Measurements from ENCODE around the gene CNKSR3. TPM values are rescaled to one million over a fixed set of nuclear protein-coding genes. Genes with fewer than 3 reads are reported as not detected.

The CNKSR3 gene
- total and polyA plus RNA-seq, 2 of the 8 experiments (the other 6 are each of a cell fraction or from before 2014, with no cell fraction given), result 1.2 to 6.2 TPM

DNA sequence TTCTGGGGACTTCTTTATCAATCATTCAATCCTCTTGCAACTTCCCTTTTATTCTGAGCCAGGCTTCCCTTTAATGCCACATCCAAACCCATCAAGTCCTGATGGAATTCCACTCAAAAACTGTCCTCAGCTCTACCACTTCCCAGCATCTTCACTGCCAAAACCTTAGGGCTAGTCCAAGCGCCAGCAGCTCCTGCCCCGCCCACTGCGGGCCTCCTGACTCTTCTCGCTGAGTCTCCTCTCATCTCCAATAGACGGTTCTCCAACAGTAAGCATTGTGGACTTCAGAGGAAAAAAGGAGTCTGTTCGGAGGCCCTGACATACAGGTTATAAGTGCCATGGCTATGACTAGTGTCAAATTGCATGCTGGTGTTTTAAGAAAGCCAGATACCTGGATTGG, 38.7 kb upstream of the CNKSR3 start (continued):
- TF ChIP-seq TBP (IDR thresholded peaks at IDR 0.05; ENCODE audit: low read depth, low read length), result no peak
- TF ChIP-seq SP4 (IDR thresholded peaks at IDR 0.05; ENCODE audit: low read length), result no peak
- TF ChIP-seq POLR2A (IDR thresholded peaks at IDR 0.05; ENCODE audit: control extremely low read depth in 1 of 2, low read depth in 2 of 2, low read length in 2 of 2), result no peak
- no peak for TF ChIP-seq HDAC2 (IDR thresholded peaks at IDR 0.05; ENCODE audit: borderline replicate concordance in 1 of 2, low read depth in 2 of 2, low read length in 2 of 2)
- no peak for TF ChIP-seq SRF (IDR thresholded peaks at IDR 0.05; ENCODE audit: low read depth, low read length)
- TF ChIP-seq EGR1 (IDR thresholded peaks at IDR 0.05; ENCODE audit: borderline replicate concordance, low read depth, low read length), result no peak
- TF ChIP-seq SIRT6 (IDR thresholded peaks at IDR 0.05; ENCODE audit: low read length), result no peak
